IMR-90 (cell line): Measurements from ENCODE around the gene SEC11A. TPM values are rescaled to one million over a fixed set of nuclear protein-coding genes. Genes with fewer than 3 reads are reported as not detected.

ENCODE experiments used
- ATAC-seq: fragments of 200-7000 bp; cut with Tn5 transposase; 2 replicates; pipeline ENCODE4 v1.9.1; 2020; ENCODE audit warnings: low read depth, mild to moderate bottlenecking, moderate library complexity
- BruUV-seq: library from RNA; stranded (reverse); fragments of 400-500 nt; replicated peaks from 2 replicates; lab custom pipeline; 2021; lab: Mats Ljungman, UMichigan
- CTCF ChIA-PET: fragments of 300-600 bp; formaldehyde crosslinking; extraction: SDS; loops from one replicate; lab custom pipeline; 2021; ENCODE audit warnings: antibody characterized with exemption; lab: Yijun Ruan, JAX
- POLR2A ChIA-PET: fragments of 300-600 bp; sonication (Branson Sonifier 250); formaldehyde crosslinking; loops from one replicate; lab custom pipeline; 2022; ENCODE audit warnings: antibody characterized with exemption; ENCODE audit not compliant: unreplicated experiment; lab: Charles Lee
- DNase-seq: peaks from one replicate; pipeline ENCODE4 v3.0.0; 2013
- H2AFZ ChIP-seq: replicated peaks from 2 replicates; pipeline ENCODE3; 2013; ENCODE audit warnings: low read length, mild to moderate bottlenecking; ENCODE audit not compliant: poor library complexity
- H2AK5ac ChIP-seq: 2 replicates; pipeline ENCODE4 v1.6.1; 2013; ENCODE audit warnings: low read depth, low read length, inconsistent platforms
- H2AK9ac ChIP-seq: replicated peaks from 2 replicates; pipeline ENCODE3; 2013; ENCODE audit warnings: mild to moderate bottlenecking, low read depth, low read length, moderate library complexity; ENCODE audit not compliant: poor library complexity
- H2BK120ac ChIP-seq: 2 replicates; pipeline ENCODE4 v1.6.1; 2013; ENCODE audit warnings: low read depth, low read length, inconsistent platforms
- H2BK15ac ChIP-seq: 3 replicates; pipeline ENCODE4 v1.6.1; 2013; ENCODE audit warnings: low read depth, low read length, inconsistent platforms
- H2BK20ac ChIP-seq: 2 replicates; pipeline ENCODE4 v1.6.1; 2013; ENCODE audit warnings: low read depth, mild to moderate bottlenecking, inconsistent platforms, low read length, moderate library complexity
- H2BK5ac ChIP-seq: 2 replicates; pipeline ENCODE4 v1.6.1; 2013; ENCODE audit warnings: mild to moderate bottlenecking, low read depth, low read length, inconsistent platforms; ENCODE audit not compliant: poor library complexity, severe bottlenecking
- H3K14ac ChIP-seq: replicated peaks from 2 replicates; pipeline ENCODE4 v1.6.1; 2013; ENCODE audit warnings: low read depth, low read length, inconsistent platforms
- H3K18ac ChIP-seq: 2 replicates; pipeline ENCODE4 v1.6.1; 2013; ENCODE audit warnings: low read depth, low read length, control low read depth
- H3K23ac ChIP-seq: 2 replicates; pipeline ENCODE4 v1.6.1; 2013; ENCODE audit warnings: low read depth, low read length, inconsistent platforms
- H3K27ac ChIP-seq: 2 replicates; pipeline ENCODE4 v1.5.1; 2013; ENCODE audit warnings: mild to moderate bottlenecking, control low read depth, low read length; ENCODE audit not compliant: insufficient read depth
- H3K27me3 ChIP-seq: 2 replicates; pipeline ENCODE4 v1.6.1; 2013; ENCODE audit warnings: low read length; ENCODE audit not compliant: control insufficient read depth, insufficient read depth
- H3K36me3 ChIP-seq: 2 replicates; pipeline ENCODE4 v1.6.1; 2013; ENCODE audit warnings: low read length, mixed read lengths; ENCODE audit not compliant: control insufficient read depth, insufficient read depth
- H3K4ac ChIP-seq: 2 replicates; pipeline ENCODE4 v1.6.1; 2013; ENCODE audit warnings: low read depth, low read length, inconsistent platforms
- H3K4me1 ChIP-seq: 2 replicates; pipeline ENCODE4 v1.6.1; 2013; ENCODE audit warnings: low read length, mixed read lengths; ENCODE audit not compliant: control insufficient read depth, insufficient read depth
- H3K4me2 ChIP-seq: 2 replicates; pipeline ENCODE4 v1.6.1; 2013; ENCODE audit warnings: low read depth, mild to moderate bottlenecking, control low read depth, low read length, moderate library complexity
- H3K4me3 ChIP-seq: 2 replicates; pipeline ENCODE4 v1.5.1; 2013; ENCODE audit warnings: low read depth, mild to moderate bottlenecking, control low read depth, low read length, moderate library complexity; ENCODE audit not compliant: insufficient read depth
- H3K56ac ChIP-seq: 2 replicates; pipeline ENCODE4 v1.6.1; 2013; ENCODE audit warnings: low read length, inconsistent platforms; ENCODE audit not compliant: insufficient read depth; ENCODE audit errors: extremely low read depth
- H3K79me1 ChIP-seq, 2 experiments: 2 replicates each; pipeline ENCODE4 v1.6.1; 2013; ENCODE audit warnings: low read length in 2 of 2, inconsistent platforms in 1 of 2, low read depth in 1 of 2
- H3K9ac ChIP-seq: 2 replicates; pipeline ENCODE4 v1.6.1; 2013; ENCODE audit warnings: low read depth, low read length, control low read depth
- H3K9me1 ChIP-seq: 2 replicates; pipeline ENCODE4 v1.6.1; 2013; ENCODE audit warnings: low read length, inconsistent platforms; ENCODE audit not compliant: insufficient read depth
- H3K9me3 ChIP-seq: 2 replicates; pipeline ENCODE4 v1.6.1; 2013; ENCODE audit warnings: low read length; ENCODE audit not compliant: control insufficient read depth, insufficient read depth
- H4K20me1 ChIP-seq: 2 replicates; pipeline ENCODE4 v1.6.1; 2013; ENCODE audit warnings: low read length, inconsistent platforms; ENCODE audit not compliant: insufficient read depth
- H4K5ac ChIP-seq: 2 replicates; pipeline ENCODE4 v1.6.1; 2013; ENCODE audit warnings: mild to moderate bottlenecking, low read depth, low read length, control low read depth
- H4K8ac ChIP-seq, 2 experiments: 2 replicates each; pipeline ENCODE4 v1.6.1; 2013; ENCODE audit warnings: low read depth in 2 of 2, low read length in 2 of 2, control low read depth in 1 of 2, inconsistent platforms in 1 of 2
- H4K91ac ChIP-seq: 2 replicates; pipeline ENCODE4 v1.6.1; 2013; ENCODE audit warnings: low read depth, low read length, inconsistent platforms; ENCODE audit not compliant: insufficient read depth
- BHLHE40 ChIP-seq: fragments of 150-350 bp; IDR thresholded peaks from 2 replicates; pipeline ENCODE4 v1.6.1; 2016; ENCODE audit warnings: mild to moderate bottlenecking, low read depth, low read length
- CEBPB ChIP-seq: IDR thresholded peaks from 2 replicates; pipeline ENCODE4 v1.6.1; 2012; ENCODE audit warnings: low read depth, low read length, improper control_type of control experiment
- CHD1 ChIP-seq: IDR thresholded peaks from 2 replicates; pipeline ENCODE4 v1.6.1; 2012; ENCODE audit warnings: low read depth, low read length, improper control_type of control experiment
- CTCF ChIP-seq: conservative IDR thresholded peaks from 2 replicates; pipeline ENCODE4 v1.5.1; 2012; ENCODE audit warnings: mild to moderate bottlenecking, low read depth, low read length, improper control_type of control experiment
- ELK1 ChIP-seq: fragments of 150-350 bp; IDR thresholded peaks from 2 replicates; pipeline ENCODE4 v1.6.1; 2016; ENCODE audit warnings: low read depth, mild to moderate bottlenecking, low read length, moderate library complexity, borderline replicate concordance
- FOS ChIP-seq: fragments of 150-350 bp; IDR thresholded peaks from 2 replicates; pipeline ENCODE4 v1.6.1; 2016; ENCODE audit warnings: low read depth, low read length
- MAFK ChIP-seq: IDR thresholded peaks from 2 replicates; pipeline ENCODE4 v1.6.1; 2012; ENCODE audit warnings: low read depth, low read length, improper control_type of control experiment
- MAZ ChIP-seq: IDR thresholded peaks from 2 replicates; pipeline ENCODE4 v1.6.1; 2012; ENCODE audit warnings: low read depth, mild to moderate bottlenecking, low read length, improper control_type of control experiment, moderate library complexity, borderline replicate concordance
- MXI1 ChIP-seq: IDR thresholded peaks from 2 replicates; pipeline ENCODE4 v1.6.1; 2012; ENCODE audit warnings: low read depth, mild to moderate bottlenecking, low read length, moderate library complexity, borderline replicate concordance
- NFE2L2 ChIP-seq: fragments of 150-350 bp; IDR thresholded peaks from 2 replicates; pipeline ENCODE4 v1.6.1; 2016; ENCODE audit warnings: low read depth, mild to moderate bottlenecking, low read length
- POLR2A ChIP-seq: IDR thresholded peaks from 2 replicates; pipeline ENCODE4 v1.6.1; 2012; ENCODE audit warnings: mild to moderate bottlenecking, low read depth, low read length
- RAD21 ChIP-seq: IDR thresholded peaks from 2 replicates; pipeline ENCODE4 v1.6.1; 2012; ENCODE audit warnings: low read length, improper control_type of control experiment
- RCOR1 ChIP-seq: IDR thresholded peaks from 2 replicates; pipeline ENCODE4 v1.6.1; 2012; ENCODE audit warnings: mild to moderate bottlenecking, low read length, improper control_type of control experiment; ENCODE audit not compliant: insufficient replicate concordance
- RFX5 ChIP-seq: IDR thresholded peaks from 2 replicates; pipeline ENCODE4 v1.8.0; 2012; ENCODE audit warnings: low read depth, mild to moderate bottlenecking, low read length, moderate library complexity
- SMC3 ChIP-seq: fragments of 150-350 bp; IDR thresholded peaks from 2 replicates; pipeline ENCODE4 v1.6.1; 2016; ENCODE audit warnings: low read depth, mild to moderate bottlenecking, antibody characterized with exemption, low read length, moderate library complexity
- USF2 ChIP-seq: fragments of 150-350 bp; IDR thresholded peaks from 2 replicates; pipeline ENCODE4 v1.6.1; 2017; ENCODE audit warnings: mild to moderate bottlenecking, antibody characterized with exemption, low read length, low read depth
- WGBS, 2 experiments: methylation state at CpG; one replicate each; pipeline versions ENCODE4 v1.1.5 to v1.1.7; 2013; ENCODE audit warnings: missing lambda C conversion rate in 2 of 2; ENCODE audit not compliant: insufficient read length in 1 of 2; ENCODE audit errors: extremely low coverage in 2 of 2; 5-methylcytosine and 5-hydroxymethylcytosine counted together
- dilution Hi-C: fragments of 300-500 bp; cut with HindIII; formaldehyde crosslinking; loops from one replicate; pipeline ENCODE4 v1.14.3; 2018; ENCODE audit warnings: low sequenced_read_pairs; ENCODE audit not compliant: unreplicated experiment
- in situ Hi-C: fragments of 300-500 bp; cut with MboI; formaldehyde crosslinking; loops from 3 replicates; pipeline ENCODE4 v1.14.3; 2019; ENCODE audit warnings: low sequenced_read_pairs, inconsistent platforms, mixed read lengths
- intact Hi-C: fragments of 100-400 bp; cut with micrococcal nuclease; formaldehyde crosslinking; loops from 2 replicates; pipeline ENCODE4 v1.10.0; 2022
- polyA plus RNA-seq, 3 experiments: library from polyadenylated mRNA; depleted of rRNA; stranded (reverse); fragments of >200 nt; gene quantifications; 2 replicates each; pipeline ENCODE4 v1.2.3, GENCODE V29; 2012; ENCODE audit warnings: low replicate concordance in 1 of 3
- total RNA-seq: library from RNA; depleted of rRNA; stranded (reverse); fragments of >200 nt; gene quantifications from 2 replicates; pipeline ENCODE4 v1.2.3, GENCODE V29; 2012

The SEC11A gene
- total and polyA plus RNA-seq, 2 of the 4 experiments (the other 2 are of a cell fraction): 62.4 to 108 TPM

GRCh38 chr15:84699538-84700191, 16.3 kb downstream of the SEC11A start:
- ChIA-PET CTCF (no interaction called here), POLR2A (no interaction called here)
- DNase-seq (no peak), ATAC-seq (no peak)
- no peak overlapping the region for H2BK20ac ChIP-seq
- H3K9me3 ChIP-seq: no peaks in the 10 kb centered on the region
- no peak overlapping the region for H3K56ac ChIP-seq
- in situ Hi-C loops (no loop called here), dilution Hi-C loops (no loop called here), intact Hi-C loops (no loop called here)
- H4K8ac ChIP-seq: no peak overlapping the region
- no peak overlapping the region for H2AFZ ChIP-seq
- H3K14ac ChIP-seq: no peak overlapping the region
- H3K79me1 ChIP-seq: peaks cover 36 to 44% of the 10 kb centered on the region in 2 experiments
- no peak overlapping the region for H2AK9ac ChIP-seq
- no peak overlapping the region for H3K9ac ChIP-seq
- H3K4me3 ChIP-seq: no peak overlapping the region
- H2AK5ac ChIP-seq: no peak overlapping the region
- peaks cover 68% of the 10 kb centered on the region for H4K20me1 ChIP-seq
- no peak overlapping the region for H2BK15ac ChIP-seq
- no peak overlapping the region for H4K91ac ChIP-seq
- H3K27ac ChIP-seq: no peak overlapping the region
- no TSS peak for BruUV-seq
- WGBS, 2 experiments: 80% methylated on average over 1 of the region's 8 CpGs; no CpG with 5 or more reads in 1 of the 2 experiments
- H3K27me3 ChIP-seq: no peaks in the 10 kb centered on the region
- no peak overlapping the region for H2BK120ac ChIP-seq
- H2BK5ac ChIP-seq: no peak overlapping the region
- no peak overlapping the region for H3K18ac ChIP-seq
- no peak overlapping the region for H3K4ac ChIP-seq
- no peaks in the 10 kb centered on the region; the same call in 1 of the 2 replicates for H3K36me3 ChIP-seq
- peaks cover 5% of the 10 kb centered on the region for H3K4me1 ChIP-seq
- H3K9me1 ChIP-seq: peaks cover 17% of the 10 kb centered on the region
- no peak overlapping the region for H3K23ac ChIP-seq
- H3K4me2 ChIP-seq: no peak overlapping the region
- TF ChIP-seq RAD21: no peak
- TF ChIP-seq MAFK: no peak
- no peak for TF ChIP-seq MAZ
- no peak for TF ChIP-seq ELK1
- TF ChIP-seq FOS: no peak
- no peak for TF ChIP-seq USF2
- no peak for TF ChIP-seq RFX5
- TF ChIP-seq CEBPB: no peak
- no peak for TF ChIP-seq CTCF
- TF ChIP-seq BHLHE40: no peak
- TF ChIP-seq SMC3: no peak
- TF ChIP-seq MXI1: no peak
- TF ChIP-seq POLR2A: no peak
- no peak for TF ChIP-seq CHD1
- TF ChIP-seq NFE2L2: no peak
- no peak for TF ChIP-seq RCOR1
- H4K5ac ChIP-seq: no peak overlapping the region
